DOHH2 (cell line): ENCODE measurements around the gene MAML2.

Experiments
- CTCF ChIP-seq: fragments of 200-600 bp; sonication (generic); IDR thresholded peaks from one replicate; pipeline ENCODE4 v1.5.1; 2014; ENCODE audit warnings: antibody characterized with exemption, mild to moderate bottlenecking, low read depth, low read length; ENCODE audit not compliant: poor library complexity, severe bottlenecking
- EZH2phosphoT487 ChIP-seq: fragments of 200-600 bp; sonication (generic); IDR thresholded peaks from 2 replicates; pipeline ENCODE4 v1.6.1; 2017; ENCODE audit warnings: borderline replicate concordance, mild to moderate bottlenecking, antibody characterized with exemption, low read length, moderate library complexity, mixed read lengths

- TF ChIP-seq CTCF (no peak), EZH2phosphoT487 (no peak)
Observed at GRCh38 chr11:96027021-96027420, 316.0 kb downstream of the MAML2 start.
